Stimulated activated CD4-positive, alpha-beta T cell treated with anti-CD3 and anti-CD28 coated beads, Interleukin-1b, Interleukin-23, amount 100 ng/mL, for 1 hour (primary cell): ENCODE results near the gene SLC22A23.
"Not testable (repeated sequence)": the region's sequence is repeated elsewhere in the genome, so short reads cannot be mapped to it uniquely, and the experiment has no call there.

ENCODE experiments used
- DNase-seq, 2 donors: peaks; one replicate each; pipeline ENCODE4 v3.0.0-alpha.2; 2020; ENCODE audit warnings: low read depth in 2 of 2

The SLC22A23 gene

GRCh38 chr6:3244003-3244831 lies 212.6 kb downstream of the SLC22A23 start:
- DNase-seq, result no peak

DNA sequence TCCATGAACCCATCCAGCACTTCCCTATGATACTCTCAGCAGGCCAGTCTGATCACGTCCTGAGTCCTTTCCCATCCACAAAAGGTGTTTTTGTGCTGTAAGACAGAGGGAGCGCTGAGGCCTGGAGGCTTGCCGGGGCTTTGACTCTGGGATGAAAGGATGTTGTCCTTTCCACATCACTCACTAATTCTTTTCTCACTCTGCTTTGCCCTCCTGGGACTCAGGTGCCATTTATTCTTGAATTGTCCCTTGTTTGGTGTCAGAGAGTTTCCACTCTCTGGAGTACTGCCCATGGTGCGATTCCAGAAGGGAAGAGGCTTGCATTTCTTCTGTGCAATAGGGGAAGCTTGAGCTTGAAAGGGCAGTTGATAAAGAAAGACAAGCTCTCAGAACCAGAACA lies 214.1 kb downstream of the SLC22A23 start:
- no peak for DNase-seq

GRCh38 chr6:3241745-3242144 lies 215.1 kb downstream of the SLC22A23 start:
- not testable (repeated sequence) for DNase-seq

- DNase-seq, result no peak
These were observed 216.3 kb downstream of the SLC22A23 start for GRCh38 chr6:3240595-3240994.

GRCh38 chr6:3239110-3239830 lies 217.6 kb downstream of the SLC22A23 start:
- DNase-seq, result no peak

DNA sequence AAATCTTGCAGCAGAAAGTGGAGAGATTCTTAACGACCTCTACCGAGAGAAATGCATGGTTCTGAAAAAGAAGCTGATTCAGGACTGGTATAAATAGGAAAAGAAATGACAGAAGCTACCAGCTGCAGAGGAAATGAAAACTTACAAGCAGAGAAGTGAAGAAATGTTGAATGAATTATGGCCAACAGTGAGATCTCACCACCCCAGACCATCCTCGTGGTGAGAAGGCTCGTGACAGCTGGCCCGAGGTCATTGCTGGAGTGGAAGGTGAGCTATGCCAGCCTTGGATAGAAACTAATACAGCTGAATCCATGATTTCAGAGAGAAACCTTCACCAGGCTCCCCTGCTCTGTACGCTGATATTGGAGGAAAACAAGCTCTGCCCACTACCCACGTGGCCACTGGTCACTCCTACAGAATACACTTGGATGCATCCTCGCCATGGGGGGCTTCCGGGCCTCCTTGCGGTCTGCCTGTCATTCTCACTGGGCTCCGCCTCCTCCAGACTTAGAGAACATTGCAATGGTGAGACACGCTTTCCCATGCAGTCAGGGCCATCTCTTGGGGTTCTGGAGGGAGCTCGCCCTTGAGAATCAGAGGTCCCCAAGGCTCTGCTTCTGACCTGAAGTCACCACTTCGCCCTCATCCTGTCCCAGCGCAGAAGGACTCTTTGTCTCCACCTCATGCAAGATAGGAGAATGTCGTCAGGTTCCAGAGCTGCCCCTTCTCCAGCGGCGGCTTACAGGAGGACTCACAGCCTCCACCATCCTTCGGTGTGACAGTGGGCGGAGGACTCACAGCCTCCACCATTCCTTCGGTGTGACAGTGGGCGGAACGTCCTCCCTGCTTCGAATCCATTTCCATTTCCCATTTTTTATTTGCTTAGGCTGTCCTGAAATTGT lies 218.8 kb downstream of the SLC22A23 start:
- DNase-seq, result no peak

GRCh38 chr6:3236005-3236404 lies 220.8 kb downstream of the SLC22A23 start:
- no peak for DNase-seq

DNA sequence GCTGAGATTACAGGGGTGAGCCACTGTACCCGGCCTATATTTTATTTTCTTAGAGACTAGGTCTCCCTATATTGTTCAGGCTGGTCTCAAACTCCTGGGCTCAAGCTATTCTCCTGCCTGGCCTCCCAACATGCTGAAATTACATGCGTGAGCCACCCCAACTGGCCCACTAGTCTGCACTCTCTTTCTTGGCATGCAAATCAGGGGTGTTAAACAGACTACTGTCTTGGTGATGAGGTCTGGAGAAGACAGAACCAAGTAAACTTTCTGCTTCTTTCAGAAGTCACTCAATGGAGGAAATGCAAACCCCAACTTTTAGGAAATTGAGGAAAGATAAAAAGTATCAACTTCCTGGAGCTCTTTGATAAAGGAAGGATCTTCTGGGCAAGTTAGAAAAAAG lies 221.4 kb downstream of the SLC22A23 start:
- DNase-seq, result no peak

DNA sequence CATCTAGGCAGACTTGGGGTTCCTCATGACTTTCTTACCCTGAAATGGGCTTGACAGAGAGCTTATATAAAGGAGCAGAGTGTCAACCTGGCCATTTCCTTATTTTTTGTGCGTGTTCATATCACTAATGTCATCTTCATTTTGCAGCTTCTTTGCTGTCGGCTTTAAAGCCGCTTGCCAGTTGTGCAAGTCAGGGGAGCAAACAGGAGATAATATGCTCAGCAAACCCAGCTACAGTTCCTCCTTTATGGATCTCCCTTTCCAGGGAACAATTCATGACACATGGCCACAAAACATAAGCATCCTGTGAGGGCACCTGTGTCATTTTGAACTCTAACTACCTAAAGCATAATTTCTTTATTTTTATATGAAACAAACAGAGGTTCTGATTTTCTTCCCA lies 222.9 kb downstream of the SLC22A23 start:
- DNase-seq, result no peak

GRCh38 chr6:3233321-3233720 lies 223.5 kb downstream of the SLC22A23 start:
- DNase-seq, result no peak

DNA sequence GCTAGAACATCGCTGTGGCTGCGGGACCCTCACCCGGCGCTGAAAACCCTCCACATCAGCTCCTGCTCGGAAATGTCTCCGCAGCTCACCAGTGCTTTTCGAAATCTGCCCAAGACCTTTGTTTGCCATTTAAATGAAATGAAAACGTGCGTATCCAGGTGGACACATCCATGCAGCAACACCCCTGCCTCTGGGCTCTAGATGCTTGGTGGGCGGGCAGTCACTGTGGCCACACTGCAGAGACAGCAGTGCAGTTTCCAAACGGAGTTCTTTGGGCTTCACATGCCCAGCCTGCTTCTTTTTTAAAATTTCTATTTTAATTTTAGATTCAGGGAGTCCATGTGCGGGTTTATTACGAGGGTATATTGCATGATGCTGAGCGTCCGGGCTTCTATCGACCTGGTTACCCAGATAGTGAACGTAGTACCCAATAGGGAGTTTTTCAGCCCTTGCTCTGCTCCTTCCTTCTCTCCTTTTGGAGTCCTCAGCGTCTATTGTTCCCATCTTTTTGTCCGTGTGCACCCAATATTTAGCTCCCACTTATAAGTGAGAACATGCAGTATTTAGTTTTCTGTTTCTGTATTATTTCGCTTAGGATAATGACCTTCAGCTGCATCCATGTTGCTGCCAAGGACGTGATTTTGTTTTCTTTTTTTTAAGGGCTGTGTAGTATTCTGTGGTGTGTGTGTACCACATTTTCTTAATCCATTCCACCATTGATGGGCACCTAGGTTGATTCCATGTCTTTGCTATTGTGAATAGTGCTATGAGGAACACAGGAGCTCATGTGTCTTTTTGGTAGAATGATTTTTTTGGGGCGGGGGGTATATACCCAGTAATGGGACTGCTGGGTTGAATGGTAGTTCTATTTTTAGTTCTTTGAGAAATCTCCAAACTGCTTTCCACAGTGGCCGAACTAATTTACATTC lies 224.6 kb downstream of the SLC22A23 start:
- DNase-seq, result no peak

DNA sequence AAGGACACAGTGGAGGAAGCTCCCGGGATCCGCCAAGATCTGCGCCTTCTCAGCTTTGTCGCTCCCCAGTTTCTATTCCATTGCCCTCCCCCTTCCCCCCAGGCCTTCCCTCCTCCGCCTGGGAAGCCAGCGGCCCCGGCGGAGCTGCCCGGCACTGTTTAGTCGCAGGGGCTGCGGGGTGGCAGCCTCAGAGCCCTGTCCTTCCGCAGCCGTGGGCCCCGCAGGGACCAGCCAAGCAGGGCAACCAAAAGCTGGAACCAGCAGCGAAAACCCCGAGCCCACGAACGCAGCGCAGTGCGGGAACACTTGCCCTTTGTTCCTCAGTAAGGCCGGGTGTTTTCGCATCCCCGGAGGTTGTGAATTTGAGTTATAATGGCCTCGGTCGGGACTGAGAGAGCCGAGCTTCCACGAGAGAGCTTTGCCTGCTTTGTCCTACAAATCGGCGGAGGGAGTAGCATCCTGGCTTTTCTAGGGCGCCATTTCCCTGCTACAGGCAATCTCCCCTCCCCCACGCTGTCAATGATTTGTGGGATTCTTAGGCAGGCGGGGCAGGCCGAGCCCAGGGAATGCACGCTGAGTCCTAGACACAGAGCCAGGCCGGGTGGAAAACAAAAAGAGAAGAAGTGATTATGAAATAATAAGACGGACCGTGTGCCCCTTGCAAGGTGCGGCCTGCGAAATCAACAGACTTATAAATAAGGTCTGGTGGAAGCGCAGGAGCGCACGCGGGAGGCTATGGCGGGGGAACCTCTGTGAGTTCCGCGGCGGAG lies 225.4 kb downstream of the SLC22A23 start:
- DNase-seq, result no peak

- DNase-seq, result no peak
These were observed 226.0 kb downstream of the SLC22A23 start for GRCh38 chr6:3230900-3231246.

DNA sequence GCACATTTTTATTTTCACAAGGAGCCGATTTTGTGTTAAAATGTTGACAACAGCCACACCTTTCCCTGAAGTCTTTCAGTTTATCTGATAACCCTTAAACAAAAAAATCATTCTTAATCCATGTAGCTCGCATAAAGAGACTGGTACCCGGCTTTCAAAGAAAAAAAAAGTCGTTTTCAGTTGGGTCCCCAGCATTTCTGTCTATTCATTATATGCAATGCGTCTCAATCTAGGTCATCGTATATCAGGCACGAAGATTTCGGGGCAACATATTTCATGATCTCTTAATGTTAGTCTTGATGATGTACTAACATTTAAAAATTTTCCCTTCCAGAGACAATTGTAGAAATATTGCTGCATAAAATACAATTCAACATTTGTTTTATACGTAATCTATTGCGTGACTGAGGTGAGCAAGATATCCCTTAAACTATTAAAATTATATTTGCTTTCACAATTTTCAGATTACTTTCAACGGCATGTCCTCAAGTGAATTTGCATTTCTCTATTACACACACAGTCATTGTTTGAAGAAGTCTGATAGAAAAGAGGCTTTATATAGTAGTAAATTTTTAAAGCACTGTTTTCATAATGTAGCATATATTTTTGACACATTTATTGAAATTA lies 226.5 kb downstream of the SLC22A23 start:
- no peak for DNase-seq

- DNase-seq, result no peak
These were observed 227.2 kb downstream of the SLC22A23 start for GRCh38 chr6:3229566-3230178.

DNA sequence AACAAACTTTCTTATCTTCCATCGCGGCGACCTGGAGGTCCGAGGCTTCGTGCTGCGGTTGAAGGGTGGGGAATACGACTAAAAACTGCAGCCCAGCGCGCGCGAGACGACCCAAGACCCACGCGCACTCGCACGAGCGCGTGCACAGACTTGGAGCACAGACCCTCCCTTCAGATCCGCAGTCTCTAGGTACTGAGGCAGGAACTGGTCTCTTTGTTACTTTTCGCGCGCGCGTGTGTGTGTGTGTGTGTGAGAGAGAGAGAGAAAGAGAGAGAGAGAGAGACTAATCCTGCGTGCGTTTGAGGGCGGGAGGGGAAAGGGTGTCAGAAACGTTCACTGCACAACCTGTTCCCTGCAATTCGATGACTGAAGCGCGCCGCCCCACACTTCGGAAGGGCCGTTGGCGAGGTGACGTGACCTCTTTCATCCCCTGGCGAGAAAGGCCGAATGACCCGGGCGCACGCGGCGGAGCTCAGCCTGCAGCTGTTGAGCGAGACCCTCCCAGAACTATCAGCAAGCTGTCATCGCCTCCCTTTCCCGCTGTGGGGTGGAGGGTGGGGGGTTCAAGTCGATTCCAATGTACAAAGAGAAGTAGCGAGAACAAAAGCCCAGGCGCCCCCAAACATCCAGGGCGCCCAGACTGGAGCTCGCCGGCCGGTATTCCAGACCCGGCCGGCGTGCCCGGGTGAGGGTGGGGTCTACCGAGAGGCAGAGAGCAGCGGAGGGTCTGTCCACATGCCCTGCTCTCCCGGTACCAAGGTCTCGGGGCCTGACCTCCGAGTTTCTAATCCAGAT lies 227.9 kb downstream of the SLC22A23 start:
- DNase-seq, result no peak

DNA sequence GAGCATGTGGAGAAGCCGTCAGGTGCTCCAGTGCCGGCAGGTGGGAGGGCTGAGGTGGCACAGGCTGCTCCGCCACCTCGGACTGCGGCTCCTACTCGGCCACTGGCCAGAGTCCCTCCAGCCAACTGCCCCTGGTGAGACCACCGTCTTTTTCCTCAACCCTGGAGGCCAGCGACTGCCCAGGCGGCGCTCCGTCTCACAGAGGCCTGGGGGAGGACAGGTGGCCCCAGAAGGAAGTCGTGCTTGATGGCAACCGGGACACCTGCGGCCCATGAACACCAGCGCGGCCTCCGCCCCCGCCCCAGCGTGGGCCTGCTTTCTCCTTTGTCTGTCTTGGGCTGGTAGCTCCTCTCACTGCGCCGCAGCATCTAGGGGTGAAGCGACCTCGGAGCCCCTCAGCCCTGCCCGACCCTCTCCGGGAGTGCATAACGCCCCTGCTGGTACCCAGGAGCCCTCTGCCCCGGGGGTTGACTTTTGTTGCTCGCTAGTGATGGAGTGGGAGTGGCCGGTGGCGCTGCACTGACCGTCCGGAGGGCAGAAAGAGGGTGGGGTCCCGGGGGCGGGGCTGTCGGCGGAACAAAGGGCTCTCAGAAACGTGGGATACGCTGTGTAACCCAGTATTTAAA lies 228.7 kb downstream of the SLC22A23 start:
- no peak for DNase-seq

- DNase-seq, result no peak
These were observed 229.3 kb downstream of the SLC22A23 start, which contains the start of gene TUBB2B for GRCh38 chr6:3227363-3228045. Gene TUBB2B (minus strand): TSS chr6:3227653. CDS start chr6:3227543, 110 bp downstream.
